Tibial nerve (tissue), 4 donors: ENCODE measurements around the gene SFXN5. TPM values are rescaled to one million over a fixed set of nuclear protein-coding genes. Genes with fewer than 3 reads are reported as not detected.

Source experiments
- DNase-seq, 2 donors: peaks; one replicate each; pipeline ENCODE4 v3.0.0-alpha.2; 2019; ENCODE audit warnings: low spot score in 2 of 2
- H3K27ac ChIP-seq, 4 donors: fragments of 200-600 bp; sonication (generic) in 3 of 4; one replicate each; pipeline ENCODE4 v1.5.1; 2017 to 2019; ENCODE audit warnings: mild to moderate bottlenecking in 1 of 4
- H3K27me3 ChIP-seq, 2 donors: fragments of 200-600 bp; sonication (generic) in 1 of 2; one replicate each; pipeline versions ENCODE4 v1.5.1 to v1.6.0; 2017 to 2019
- H3K36me3 ChIP-seq, 3 donors: fragments of 200-600 bp; sonication (generic); one replicate each; pipeline ENCODE4 v1.5.1; 2018 to 2019
- H3K4me1 ChIP-seq, 4 donors: fragments of 200-600 bp; sonication (generic) in 3 of 4; one replicate each; pipeline ENCODE4 v1.5.1; 2017 to 2019
- H3K4me3 ChIP-seq, 4 donors: fragments of 200-600 bp; sonication (generic) in 3 of 4; one replicate each; pipeline ENCODE4 v1.5.1; 2017 to 2019; ENCODE audit warnings: mild to moderate bottlenecking in 1 of 4, moderate library complexity in 1 of 4
- H3K9me3 ChIP-seq, 4 donors: fragments of 200-600 bp; sonication (generic) in 3 of 4; one replicate each; pipeline ENCODE4 v1.5.1; 2017 to 2019
- EP300 ChIP-seq, 2 donors: sonication (generic); formaldehyde crosslinking; IDR thresholded peaks; one replicate each; pipeline ENCODE4 v1.6.1; 2017; ENCODE audit warnings: antibody characterized with exemption in 2 of 2, mild to moderate bottlenecking in 1 of 2
- POLR2A ChIP-seq, 2 donors: fragments of 450-650 bp; IDR thresholded peaks; one replicate each; pipeline ENCODE4 v1.6.1; 2017; ENCODE audit warnings: antibody characterized with exemption in 2 of 2, mild to moderate bottlenecking in 2 of 2, moderate library complexity in 2 of 2
- WGBS, 2 donors: methylation state at CpG; one replicate each; pipeline ENCODE4 v1.1.5; 2018; 5-methylcytosine and 5-hydroxymethylcytosine counted together
- total RNA-seq, 4 donors: library from RNA; depleted of rRNA; stranded (reverse); fragments of >200 nt; gene quantifications; one replicate each; pipeline ENCODE4 v1.1.0, GENCODE V29; 2016
- TF ChIP-seq, protein P1 (sequence below), 5 experiments: fragments of 200-600 bp in 3 of 5; fragments of 450-650 bp in 2 of 5; sonication (generic) in 3 of 5; IDR thresholded peaks; one replicate each; pipeline ENCODE4 v1.5.1; 2016 to 2019; ENCODE audit warnings: antibody characterized with exemption in 5 of 5, mild to moderate bottlenecking in 3 of 5, moderate library complexity in 2 of 5

Gene SFXN5
- total RNA-seq, 4 donors from 2014 or later, result 13.8 to 58.1 (median 21.7) TPM

DNA sequence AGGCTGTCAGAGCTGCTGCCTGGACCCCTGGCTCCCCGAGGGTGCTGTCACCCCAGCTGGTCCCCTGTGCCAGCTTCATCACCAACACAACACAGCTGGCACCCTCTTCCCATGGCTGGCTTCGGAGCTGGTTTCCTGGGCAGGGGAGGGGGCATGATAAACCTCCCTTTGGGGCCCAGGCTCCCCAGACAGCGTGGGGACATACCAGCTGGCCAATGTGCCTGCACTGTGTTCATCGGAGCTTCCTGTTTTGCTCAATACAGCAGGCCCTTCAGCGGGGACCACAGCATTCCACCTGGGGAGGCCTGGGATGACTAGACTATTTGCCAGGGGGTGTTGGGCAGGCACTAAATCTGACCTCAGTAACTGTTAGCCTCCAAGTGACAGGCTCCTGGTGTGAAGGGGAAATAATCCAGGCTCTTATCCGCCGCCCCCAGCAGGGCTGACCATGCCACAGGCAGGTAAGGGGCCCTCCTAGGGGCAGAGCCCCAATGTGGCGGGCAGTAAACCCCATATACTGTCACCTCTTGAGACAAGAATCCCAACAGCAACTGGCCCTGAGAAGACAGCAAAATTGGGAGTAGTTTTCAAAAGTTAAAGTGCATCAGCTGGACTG is 109.6 kb downstream of the SFXN5 start:
- 79 to 89% methylated on average over 5 to 8 of the region's 8 CpGs for WGBS, 2 donors
- no peak for DNase-seq
- no peak overlapping the region for H3K27ac ChIP-seq

DNA sequence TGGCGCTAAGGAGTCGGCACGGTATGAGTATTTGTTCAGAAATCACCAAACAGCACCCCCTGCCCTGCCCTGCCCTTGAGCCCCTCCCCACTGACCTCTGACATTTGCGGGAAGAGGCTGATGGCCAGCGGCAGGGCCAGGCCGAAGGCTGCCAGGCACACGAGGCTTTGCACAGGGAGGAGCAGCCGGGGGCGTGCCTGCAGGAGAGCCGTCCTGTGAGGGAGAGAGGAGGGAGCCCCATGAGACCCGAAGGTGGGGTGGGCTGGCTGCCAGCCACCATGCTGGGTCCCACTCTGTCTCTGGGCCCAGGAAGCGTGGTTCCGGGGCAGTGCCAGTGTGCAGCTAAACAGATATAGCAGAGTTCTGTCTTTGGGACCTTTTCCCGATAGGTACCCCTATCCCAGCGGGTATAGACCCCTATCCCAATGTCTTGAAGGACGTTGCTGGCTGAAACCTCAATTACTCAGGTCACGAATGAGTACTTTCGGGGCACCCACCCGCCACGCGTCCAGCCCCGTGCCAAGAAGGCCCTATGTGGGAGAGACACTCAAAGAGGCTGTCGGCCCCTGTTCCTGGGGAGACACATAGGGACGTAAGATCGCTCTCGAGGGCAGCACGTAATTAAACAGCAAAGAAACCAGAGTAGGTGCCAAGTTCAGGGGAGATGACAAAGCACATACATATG is 110.3 kb downstream of the SFXN5 start:
- TF ChIP-seq, protein P1, sequence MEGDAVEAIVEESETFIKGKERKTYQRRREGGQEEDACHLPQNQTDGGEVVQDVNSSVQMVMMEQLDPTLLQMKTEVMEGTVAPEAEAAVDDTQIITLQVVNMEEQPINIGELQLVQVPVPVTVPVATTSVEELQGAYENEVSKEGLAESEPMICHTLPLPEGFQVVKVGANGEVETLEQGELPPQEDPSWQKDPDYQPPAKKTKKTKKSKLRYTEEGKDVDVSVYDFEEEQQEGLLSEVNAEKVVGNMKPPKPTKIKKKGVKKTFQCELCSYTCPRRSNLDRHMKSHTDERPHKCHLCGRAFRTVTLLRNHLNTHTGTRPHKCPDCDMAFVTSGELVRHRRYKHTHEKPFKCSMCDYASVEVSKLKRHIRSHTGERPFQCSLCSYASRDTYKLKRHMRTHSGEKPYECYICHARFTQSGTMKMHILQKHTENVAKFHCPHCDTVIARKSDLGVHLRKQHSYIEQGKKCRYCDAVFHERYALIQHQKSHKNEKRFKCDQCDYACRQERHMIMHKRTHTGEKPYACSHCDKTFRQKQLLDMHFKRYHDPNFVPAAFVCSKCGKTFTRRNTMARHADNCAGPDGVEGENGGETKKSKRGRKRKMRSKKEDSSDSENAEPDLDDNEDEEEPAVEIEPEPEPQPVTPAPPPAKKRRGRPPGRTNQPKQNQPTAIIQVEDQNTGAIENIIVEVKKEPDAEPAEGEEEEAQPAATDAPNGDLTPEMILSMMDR (IDR thresholded peaks at IDR 0.05), result no peak
- TF ChIP-seq POLR2A (IDR thresholded peaks at IDR 0.05) (no peak), EP300 (IDR thresholded peaks at IDR 0.05) (no peak)
- DNase-seq, result no peak

More for the DNA sequence above, 109.6 kb downstream of the SFXN5 start:
- H3K4me1 ChIP-seq, result no peaks in the 10 kb centered on the region
- no peak for TF ChIP-seq EP300 (IDR thresholded peaks at IDR 0.05)
- TF ChIP-seq POLR2A (IDR thresholded peaks at IDR 0.05), result no peak
- TF ChIP-seq, protein P1 (IDR thresholded peaks at IDR 0.05), result no peak
- peaks cover 0 to 69% (median 0%) of the 10 kb centered on the region in 3 donors for H3K36me3 ChIP-seq
- no peaks in the 10 kb centered on the region for H3K27me3 ChIP-seq
- H3K9me3 ChIP-seq, result no peaks in the 10 kb centered on the region
- H3K4me3 ChIP-seq, result no peak overlapping the region

DNA sequence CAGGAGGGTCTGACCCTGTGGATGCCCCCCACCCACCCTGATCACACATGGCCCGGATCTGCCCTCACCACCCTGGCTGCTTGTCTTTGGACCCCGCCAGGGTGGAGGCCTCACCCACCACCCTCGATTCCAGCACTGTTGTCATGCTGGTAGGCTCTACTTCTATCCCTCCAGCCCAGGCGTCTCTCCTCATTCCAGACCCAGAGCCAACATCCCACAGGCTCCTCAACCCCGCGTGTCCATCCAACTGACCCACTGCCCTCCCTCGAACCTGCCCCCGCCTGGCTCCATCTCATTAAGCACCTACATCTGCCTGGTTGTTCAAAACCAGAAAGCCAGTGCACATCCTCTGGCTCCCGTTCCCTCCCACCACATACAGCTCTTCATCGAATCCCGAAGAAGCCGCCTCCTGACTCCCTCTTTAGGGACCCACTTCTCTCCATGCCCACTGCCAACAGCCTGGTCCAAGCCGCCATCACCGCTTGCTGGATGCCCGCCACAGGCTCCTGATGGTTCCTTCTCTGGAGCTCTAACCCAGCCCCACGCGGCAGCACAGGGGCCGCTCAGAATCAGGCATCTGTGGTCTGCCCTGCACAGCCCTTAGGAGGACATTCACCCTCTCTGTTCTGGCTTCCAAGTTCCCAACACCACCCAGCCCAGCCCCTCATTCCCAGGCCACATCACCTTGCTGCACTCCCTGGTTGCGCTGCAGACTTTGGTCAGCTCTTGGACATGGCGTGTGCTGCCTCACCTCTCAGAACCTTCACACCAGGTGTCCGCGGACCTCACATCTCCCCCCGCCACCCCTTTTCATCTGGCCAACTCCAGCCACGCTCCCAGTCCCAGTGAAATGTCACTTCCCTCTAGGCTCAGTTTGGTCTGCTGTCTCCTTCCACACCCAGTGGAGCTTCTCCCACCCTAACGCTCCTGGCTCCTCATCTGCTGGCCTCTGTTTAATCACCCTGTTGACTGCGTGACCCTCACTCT is 111.2 kb downstream of the SFXN5 start:
- Histone ChIP-seq H3K27ac (no peak overlapping the region), H3K9me3 (no peaks in the 10 kb centered on the region), H3K27me3 (no peaks in the 10 kb centered on the region), H3K4me3 (no peak overlapping the region), H3K4me1 (no peaks in the 10 kb centered on the region), H3K36me3 (peaks cover 0 to 65% (median 0%) of the 10 kb centered on the region in 3 donors)
- no peak for TF ChIP-seq EP300 (IDR thresholded peaks at IDR 0.05)
- TF ChIP-seq, protein P1 (IDR thresholded peaks at IDR 0.05), result no peak
- no peak for TF ChIP-seq POLR2A (IDR thresholded peaks at IDR 0.05)
- DNase-seq, result no peak
- WGBS, 2 donors, result 92 to 94% methylated on average over 26 of the region's 26 CpGs

More for the DNA sequence above, 110.3 kb downstream of the SFXN5 start:
- Histone ChIP-seq H3K9me3 (no peaks in the 10 kb centered on the region), H3K27me3 (no peaks in the 10 kb centered on the region), H3K4me1 (no peaks in the 10 kb centered on the region), H3K36me3 (peaks cover 0 to 68% (median 0%) of the 10 kb centered on the region in 3 donors), H3K27ac (no peak overlapping the region), H3K4me3 (no peak overlapping the region)
- 75 to 77% methylated on average over 23 to 27 of the region's 27 CpGs for WGBS, 2 donors

DNA sequence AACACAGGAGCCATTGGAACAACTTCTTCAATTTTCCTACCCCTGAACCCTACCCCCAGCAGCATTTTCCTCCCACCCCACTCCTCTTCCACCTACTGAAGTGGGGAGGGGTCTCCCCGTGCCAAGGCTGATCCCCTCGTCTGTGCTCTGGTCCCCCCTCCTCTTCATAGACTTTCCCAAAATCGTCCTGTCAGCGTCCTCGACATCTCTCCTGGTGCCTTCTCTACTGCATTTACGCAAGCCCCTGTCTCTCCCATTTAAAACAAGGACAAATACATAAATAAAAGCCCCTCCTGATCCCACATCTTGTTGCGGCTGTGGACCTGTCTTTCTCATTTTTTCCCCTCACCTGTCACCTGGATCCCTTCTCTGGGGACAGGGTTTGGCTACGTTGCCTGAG is 112.0 kb downstream of the SFXN5 start:
- Histone ChIP-seq H3K4me1 (no peaks in the 10 kb centered on the region), H3K27me3 (no peaks in the 10 kb centered on the region), H3K4me3 (no peak overlapping the region), H3K9me3 (no peaks in the 10 kb centered on the region), H3K36me3 (peaks cover 0 to 62% (median 0%) of the 10 kb centered on the region in 3 donors), H3K27ac (no peak overlapping the region)
- no peak for DNase-seq
- WGBS, 2 donors, result 90 to 96% methylated on average over 8 of the region's 8 CpGs
- TF ChIP-seq POLR2A (IDR thresholded peaks at IDR 0.05) (no peak), EP300 (IDR thresholded peaks at IDR 0.05) (no peak)
- TF ChIP-seq, protein P1 (IDR thresholded peaks at IDR 0.05), result no peak
